Lower leg skin (tissue), 4 donors: ENCODE data around the gene HAPLN2. TPM values are rescaled to one million over a fixed set of nuclear protein-coding genes. Genes with fewer than 3 reads are reported as not detected.

Source experiments
- DNase-seq, 2 donors: peaks; one replicate each; pipeline ENCODE4 v3.0.0-alpha.2; 2019; ENCODE audit warnings: low spot score in 2 of 2
- H3K4me3 ChIP-seq: fragments of 200-600 bp; sonication (generic); 2 replicates; pipeline ENCODE4 v1.5.1; 2017; ENCODE audit warnings: mild to moderate bottlenecking, low read depth; ENCODE audit not compliant: poor library complexity, severe bottlenecking
- CTCF ChIP-seq, 3 donors: fragments of 450-650 bp; IDR thresholded peaks; one replicate each; pipeline ENCODE4 v1.5.1; 2016; ENCODE audit warnings: antibody characterized with exemption in 3 of 3, mild to moderate bottlenecking in 3 of 3, moderate library complexity in 2 of 3
- POLR2A ChIP-seq, 2 donors: fragments of 450-650 bp; IDR thresholded peaks; one replicate each; pipeline ENCODE4 v1.6.1; 2016 to 2017; ENCODE audit warnings: antibody characterized with exemption in 2 of 2, mild to moderate bottlenecking in 1 of 2, moderate library complexity in 1 of 2
- WGBS, 2 donors: methylation state at CpG; one replicate each; pipeline ENCODE4 v1.1.5; 2018; 5-methylcytosine and 5-hydroxymethylcytosine counted together
- intact Hi-C: fragments of 100-400 bp; cut with DNase I; formaldehyde crosslinking; loops from one replicate; pipeline ENCODE4 v1.15.0; 2023; ENCODE audit warnings: low total_unique reads
- total RNA-seq, 4 donors: library from RNA; depleted of rRNA; stranded (reverse); fragments of >200 nt; gene quantifications; one replicate each; pipeline ENCODE4 v1.1.0, GENCODE V29; 2016

HAPLN2 gene
- total RNA-seq, 4 donors from 2014 or later, result 0.68 to 1.0 (median 0.80) TPM; not detected in 1

DNA sequence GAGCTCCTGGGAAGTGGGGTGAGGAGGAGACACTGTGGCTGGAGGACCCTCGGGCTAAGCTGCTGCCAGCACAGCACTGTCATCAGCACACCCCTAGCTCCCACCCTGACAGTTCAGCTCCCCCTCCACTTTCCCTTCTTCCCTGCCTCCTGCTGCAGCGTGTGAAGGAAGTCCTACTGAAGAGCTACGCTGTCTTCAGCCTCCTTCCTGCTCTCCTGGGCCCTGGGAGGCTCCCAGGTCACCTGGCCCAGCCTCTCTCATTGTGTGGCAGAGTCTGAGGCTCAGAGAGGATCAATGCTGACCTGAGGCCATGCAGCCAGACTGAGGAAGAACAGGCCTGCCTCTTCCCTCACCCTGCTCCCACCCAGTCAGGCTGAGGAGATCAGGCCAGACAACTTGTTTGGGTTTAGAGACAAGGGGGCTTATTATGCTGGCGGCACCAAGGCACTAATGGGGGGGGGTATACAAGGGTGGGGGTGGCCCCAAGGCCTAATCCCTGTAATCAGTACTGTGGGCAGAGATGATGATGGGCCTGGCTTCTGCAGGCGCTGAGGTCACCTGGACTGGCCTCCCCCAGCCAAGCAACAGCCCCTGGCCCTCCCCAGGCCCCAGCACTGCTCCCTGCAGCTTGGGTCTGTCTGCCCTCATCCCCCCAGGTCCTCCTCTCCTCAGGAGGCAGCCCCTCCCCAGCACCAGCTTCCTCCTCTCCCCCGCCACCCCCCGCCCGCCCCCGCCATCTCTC, 48.9 kb downstream of the HAPLN2 start:
- intact Hi-C loops, result no loop called here
- no peak for DNase-seq
- no peak for TF ChIP-seq CTCF (IDR thresholded peaks at IDR 0.05)
- no peak for TF ChIP-seq POLR2A (IDR thresholded peaks at IDR 0.05)
- no peak overlapping the region for H3K4me3 ChIP-seq
- WGBS, 2 donors, result 55 to 83% methylated on average over 5 to 9 of the region's 9 CpGs

- no peak for TF ChIP-seq CTCF (IDR thresholded peaks at IDR 0.05)
- TF ChIP-seq POLR2A (IDR thresholded peaks at IDR 0.05), result no peak
These were observed 49.8 kb downstream of the HAPLN2 start for GRCh38 chr1:156668801-156669637.

DNA sequence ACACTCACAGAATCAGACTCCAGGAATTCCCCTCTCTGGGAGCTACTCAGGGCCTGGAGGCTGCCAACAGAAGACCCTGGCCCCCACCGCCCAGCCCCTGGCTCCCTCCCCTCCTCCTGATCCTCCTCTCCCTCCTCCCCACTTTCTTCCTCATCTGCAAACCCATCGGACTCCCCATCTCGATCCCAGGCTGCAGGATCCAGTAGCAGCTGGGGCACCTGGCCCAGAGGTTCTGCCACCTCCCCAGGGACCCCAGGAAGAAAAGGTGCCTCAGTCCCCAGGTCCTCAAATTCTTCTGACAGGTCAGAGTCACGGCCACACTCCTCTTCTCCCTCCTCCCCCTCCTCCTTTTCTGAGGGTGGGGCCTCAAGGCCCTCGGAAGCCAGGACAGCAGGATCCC, 50.6 kb downstream of the HAPLN2 start:
- no peak for DNase-seq
- WGBS, 2 donors, result 65 to 82% methylated on average over 5 of the region's 5 CpGs
- intact Hi-C loops, result no loop called here
- TF ChIP-seq CTCF (IDR thresholded peaks at IDR 0.05), result no peak
- TF ChIP-seq POLR2A (IDR thresholded peaks at IDR 0.05), result no peak
- no peak overlapping the region for H3K4me3 ChIP-seq

More at GRCh38 chr1:156668801-156669637, 49.8 kb downstream of the HAPLN2 start:
- intact Hi-C loops, result no loop called here
- DNase-seq, result no peak
- 68 to 83% methylated on average over 10 to 17 of the region's 17 CpGs for whole genome bisulfite sequencing, 2 donors
- no peak overlapping the region for H3K4me3 ChIP-seq

DNA sequence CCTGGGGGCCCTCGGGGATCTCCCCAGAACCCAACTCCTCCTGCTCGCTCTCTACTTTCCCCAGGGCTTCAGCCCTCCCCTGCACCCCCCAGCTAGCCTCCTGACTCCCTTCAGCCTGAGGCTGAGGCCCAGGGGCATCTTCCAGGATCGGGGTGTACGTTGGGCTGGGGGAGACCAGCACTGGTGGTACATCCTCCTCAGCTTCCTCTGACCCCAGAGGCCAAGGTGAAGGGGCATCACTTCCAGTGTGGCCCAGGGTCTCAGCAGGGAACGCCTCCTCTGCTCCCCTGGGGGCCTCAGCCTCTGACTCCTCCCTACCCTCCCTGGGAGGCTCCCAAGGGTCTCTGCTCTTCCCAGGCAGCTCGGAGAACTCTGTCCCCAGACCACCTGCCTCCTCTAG, 51.1 kb downstream of the HAPLN2 start:
- 69 to 84% methylated on average over 6 of the region's 6 CpGs for WGBS, 2 donors

GRCh38 chr1:156670791-156671190, 51.6 kb downstream of the HAPLN2 start:
- intact Hi-C loops, result no loop called here
- H3K4me3 ChIP-seq, result no peak overlapping the region
- WGBS, 2 donors, result 59 to 97% methylated on average over 3 to 4 of the region's 4 CpGs
- no peak for TF ChIP-seq CTCF (IDR thresholded peaks at IDR 0.05)
- TF ChIP-seq POLR2A (IDR thresholded peaks at IDR 0.05), result no peak
- no peak for DNase-seq

More for the DNA sequence above, 51.1 kb downstream of the HAPLN2 start:
- intact Hi-C loops, result no loop called here
- no peak for DNase-seq
- H3K4me3 ChIP-seq, result no peak overlapping the region
- TF ChIP-seq POLR2A (IDR thresholded peaks at IDR 0.05), result no peak
- no peak for TF ChIP-seq CTCF (IDR thresholded peaks at IDR 0.05)
